ENCODE results near the gene ACOT6.
"Not testable (repeated sequence)": the region's sequence is repeated elsewhere in the genome, so short reads cannot be mapped to it uniquely, and the experiment has no call there.

ACOT6 gene

GRCh38 chr14:73644531-73645247 lies 32.4 kb downstream of the ACOT6 start, which contains the start of gene DNAL1:
Gene DNAL1, plus strand, starts transcription at chr14:73644986. Its CDS starts 54 bp downstream, at chr14:73645040.
- peak; percentile 72 to 84 for DNase-seq (ENCODE audit: low read depth in 2 of 2, low spot score in 1 of 2)

- no peak for DNase-seq (ENCODE audit: low read depth in 2 of 2, low spot score in 1 of 2)
Observed at GRCh38 chr14:73645248-73645610, 32.9 kb downstream of the ACOT6 start.

GRCh38 chr14:73651005-73651404 lies 38.7 kb downstream of the ACOT6 start:
- DNase-seq (ENCODE audit: low read depth in 2 of 2, low spot score in 1 of 2), result no peak

- DNase-seq (ENCODE audit: low read depth in 2 of 2, low spot score in 1 of 2), result no peak
Observed at GRCh38 chr14:73655851-73656250, 43.5 kb downstream of the ACOT6 start.

- DNase-seq (ENCODE audit: low read depth in 2 of 2, low spot score in 1 of 2), result not testable (repeated sequence)
Observed at GRCh38 chr14:73659202-73659601, 46.9 kb downstream of the ACOT6 start.

GRCh38 chr14:73660511-73660910 lies 48.2 kb downstream of the ACOT6 start:
- no peak for DNase-seq (ENCODE audit: low read depth in 2 of 2, low spot score in 1 of 2)

- no peak for DNase-seq (ENCODE audit: low read depth in 2 of 2, low spot score in 1 of 2)
Observed at GRCh38 chr14:73661872-73662271, 49.6 kb downstream of the ACOT6 start.

- DNase-seq (ENCODE audit: low read depth in 2 of 2, low spot score in 1 of 2), result no peak
Observed at GRCh38 chr14:73662487-73662943, 50.2 kb downstream of the ACOT6 start.

- DNase-seq (ENCODE audit: low read depth in 2 of 2, low spot score in 1 of 2), result no peak
Observed at GRCh38 chr14:73663548-73664212, 51.4 kb downstream of the ACOT6 start.

- DNase-seq (ENCODE audit: low read depth in 2 of 2, low spot score in 1 of 2), result no peak
Observed at GRCh38 chr14:73665130-73665529, 52.8 kb downstream of the ACOT6 start.

- no peak for DNase-seq (ENCODE audit: low read depth in 2 of 2, low spot score in 1 of 2)
Observed at GRCh38 chr14:73666583-73666982, 54.3 kb downstream of the ACOT6 start.

GRCh38 chr14:73667854-73668253 lies 55.5 kb downstream of the ACOT6 start:
- no peak for DNase-seq (ENCODE audit: low read depth in 2 of 2, low spot score in 1 of 2)

Data from stimulated activated CD8-positive, alpha-beta memory T cell treated with anti-CD3 and anti-CD28 coated beads, Interleukin-4, amount 100 ng/mL, for 4 hours (primary cell).